NCI-H1930 (cell line): ENCODE measurements around the gene MMS19.

Source experiments
- DNase-seq, 2 experiments: peaks; one replicate each; lab custom pipeline; 2025; lab: John Stamatoyannopoulos, UW

The MMS19 gene

GRCh38 chr10:97525086-97525485, 26.9 kb upstream of the MMS19 start:
- no peak for DNase-seq

GRCh38 chr10:97522937-97523336, 24.7 kb upstream of the MMS19 start:
- DNase-seq = no peak

GRCh38 chr10:97522071-97522470, 23.8 kb upstream of the MMS19 start:
- DNase-seq = no peak

GRCh38 chr10:97520978-97521761, 22.9 kb upstream of the MMS19 start:
- no peak for DNase-seq

GRCh38 chr10:97520520-97520919, 22.3 kb upstream of the MMS19 start:
- DNase-seq = no peak

GRCh38 chr10:97519342-97519741, 21.1 kb upstream of the MMS19 start:
- no peak for DNase-seq

GRCh38 chr10:97518301-97519043, 20.2 kb upstream of the MMS19 start:
- DNase-seq = no peak

- no peak for DNase-seq
Measured at GRCh38 chr10:97517778-97518300, 19.6 kb upstream of the MMS19 start.

- no peak for DNase-seq
Measured at GRCh38 chr10:97517096-97517750, 19.0 kb upstream of the MMS19 start.

GRCh38 chr10:97515271-97515978, 17.2 kb upstream of the MMS19 start:
- DNase-seq = no peak

- DNase-seq = no peak
Measured at GRCh38 chr10:97514344-97514743, 16.1 kb upstream of the MMS19 start.

- no peak for DNase-seq
Measured at GRCh38 chr10:97512993-97513392, 14.8 kb upstream of the MMS19 start.

- no peak for DNase-seq
Measured at GRCh38 chr10:97511711-97512440, 13.7 kb upstream of the MMS19 start.

- DNase-seq = no peak
Measured at GRCh38 chr10:97510686-97511085, 12.5 kb upstream of the MMS19 start.

GRCh38 chr10:97509120-97509680, 11.0 kb upstream of the MMS19 start:
- DNase-seq = no peak

- DNase-seq = no peak
Measured at GRCh38 chr10:97508342-97508741, 10.1 kb upstream of the MMS19 start.

- DNase-seq = no peak
Measured at GRCh38 chr10:97506199-97506991, 8.2 kb upstream of the MMS19 start.

- no peak for DNase-seq
Measured at GRCh38 chr10:97505152-97505551, 6.9 kb upstream of the MMS19 start.

- no peak for DNase-seq
Measured at GRCh38 chr10:97503406-97503805, 5.2 kb upstream of the MMS19 start.

GRCh38 chr10:97502916-97503315, 4.7 kb upstream of the MMS19 start:
- no peak for DNase-seq
